GM12878 (cell line): ENCODE results near the gene PRSS27. TPM values are rescaled to one million over a fixed set of nuclear protein-coding genes. Genes with fewer than 3 reads are reported as not detected.

Experiments used
- ATAC-seq: fragments of 200-7000 bp; cut with Tn5 transposase; 3 replicates; pipeline ENCODE4 v1.9.1; 2020; ENCODE audit warnings: mild to moderate bottlenecking, moderate library complexity
- BruUV-seq: library from RNA; stranded (reverse); fragments of 400-500 nt; replicated peaks from 2 replicates; lab custom pipeline; 2021; lab: Mats Ljungman, UMichigan
- CTCF ChIA-PET: fragments of 300-600 bp; sonication (Branson Sonifier 250); formaldehyde crosslinking; extraction: SDS; loops from one replicate; lab custom pipeline; 2021; ENCODE audit warnings: inconsistent platforms; lab: Yijun Ruan, JAX
- POLR2A ChIA-PET: fragments of 350-600 bp; formaldehyde crosslinking; extraction: SDS; loops from one replicate; lab custom pipeline; 2021; ENCODE audit warnings: inconsistent platforms; lab: Charles Lee
- RAD21 ChIA-PET: fragments of 300-600 bp; sonication (Branson Sonifier 250); formaldehyde crosslinking; loops from one replicate; lab custom pipeline; 2023; ENCODE audit warnings: antibody characterized with exemption; ENCODE audit not compliant: unreplicated experiment; lab: Charles Lee
- SMC1A ChIA-PET: fragments of 300-600 bp; sonication (Branson Sonifier 250); formaldehyde crosslinking; loops from one replicate; lab custom pipeline; 2023; ENCODE audit not compliant: unreplicated experiment, uncharacterized antibody; lab: Charles Lee
- DNase-seq: peaks from one replicate; pipeline ENCODE4 v3.0.0-alpha.2; 2011; ENCODE audit warnings: low read depth, low spot score
- FAIRE-seq: peaks from 3 replicates; lab custom pipeline; 2011; peaks lifted over from hg19 to GRCh38; lab: Jason Lieb, UNC
- H2AFZ ChIP-seq: 2 replicates; pipeline ENCODE4 v1.6.0; 2011; ENCODE audit warnings: low read depth, low read length, control low read depth; ENCODE audit not compliant: control insufficient read depth
- H3K27ac ChIP-seq: 2 replicates; pipeline ENCODE4 v1.5.1; 2011; ENCODE audit warnings: control low read depth; ENCODE audit not compliant: control insufficient read depth, insufficient read depth
- H3K27me3 ChIP-seq, 2 experiments: replicated peaks in 1 of 2; 2 replicates each; pipeline versions ENCODE4 v1.6.0 to v1.6.1; 2011; ENCODE audit warnings: low read length in 1 of 2; ENCODE audit not compliant: control insufficient read depth in 2 of 2, insufficient read depth in 2 of 2
- H3K36me3 ChIP-seq, 2 experiments: 2 replicates each; pipeline ENCODE4 v1.5.1; 2011; ENCODE audit warnings: low read length in 1 of 2; ENCODE audit not compliant: control insufficient read depth in 2 of 2, insufficient read depth in 2 of 2
- H3K4me1 ChIP-seq: 2 replicates; pipeline ENCODE4 v1.6.1; 2011; ENCODE audit warnings: mild to moderate bottlenecking, low read length, moderate library complexity, mixed read lengths; ENCODE audit not compliant: control insufficient read depth, insufficient read depth
- H3K4me2 ChIP-seq: 2 replicates; pipeline ENCODE4 v1.6.0; 2011; ENCODE audit warnings: control low read depth; ENCODE audit not compliant: control insufficient read depth, insufficient read depth
- H3K4me3 ChIP-seq: fragments of 200-600 bp; sonication (generic); 2 replicates; pipeline ENCODE4 v1.5.1; 2016
- H3K79me2 ChIP-seq: 2 replicates; pipeline ENCODE4 v1.6.0; 2011; ENCODE audit warnings: low read length; ENCODE audit not compliant: control insufficient read depth, insufficient read depth
- H3K9ac ChIP-seq: 2 replicates; pipeline ENCODE4 v1.8.0; 2011; ENCODE audit warnings: low read length, control low read depth, mixed read lengths; ENCODE audit not compliant: control insufficient read depth, insufficient read depth
- H3K9me3 ChIP-seq: replicated peaks from 3 replicates; pipeline ENCODE4 v1.5.1; 2011; ENCODE audit warnings: mild to moderate bottlenecking, low read length; ENCODE audit not compliant: control insufficient read depth, insufficient read depth
- H4K20me1 ChIP-seq: 2 replicates; pipeline ENCODE4 v1.6.0; 2011; ENCODE audit not compliant: control insufficient read depth, insufficient read depth
- ATF7 ChIP-seq: fragments of 450-650 bp; IDR thresholded peaks from 2 replicates; pipeline ENCODE4 v1.6.1; 2016; ENCODE audit warnings: low read depth, mild to moderate bottlenecking
- CHD2 ChIP-seq: IDR thresholded peaks from 2 replicates; pipeline ENCODE4 v1.6.1; 2011; ENCODE audit warnings: low read depth, low read length, improper control_type of control experiment, borderline replicate concordance
- GABPA ChIP-seq: IDR thresholded peaks from 2 replicates; pipeline ENCODE4 v1.6.1; 2014; ENCODE audit warnings: antibody characterized with exemption, low read depth, mild to moderate bottlenecking, inconsistent platforms
- HDGF ChIP-seq: fragments of 450-650 bp; IDR thresholded peaks from 2 replicates; pipeline ENCODE4 v1.6.1; 2016; ENCODE audit warnings: antibody characterized with exemption
- MEF2B ChIP-seq: fragments of 450-650 bp; IDR thresholded peaks from 2 replicates; pipeline ENCODE4 v1.6.1; 2018; ENCODE audit warnings: mild to moderate bottlenecking, moderate library complexity; ENCODE audit not compliant: partially characterized antibody, poor library complexity, severe bottlenecking
- MYB ChIP-seq: fragments of 150-350 bp; IDR thresholded peaks from 2 replicates; pipeline ENCODE4 v1.6.1; 2014; ENCODE audit warnings: mild to moderate bottlenecking, low read depth, low read length, borderline replicate concordance
- NR2C1 ChIP-seq: fragments of 450-650 bp; IDR thresholded peaks from 2 replicates; pipeline ENCODE4 v1.6.1; 2017; ENCODE audit warnings: antibody characterized with exemption, mild to moderate bottlenecking, moderate library complexity
- PBX3 ChIP-seq: IDR thresholded peaks from 2 replicates; pipeline ENCODE4 v1.6.1; 2011; ENCODE audit warnings: mild to moderate bottlenecking, low read depth, low read length, moderate library complexity; ENCODE audit not compliant: insufficient replicate concordance
- PML ChIP-seq: IDR thresholded peaks from 2 replicates; pipeline ENCODE4 v1.6.1; 2012; ENCODE audit warnings: low read length, inconsistent platforms
- PRDM15 ChIP-seq: fragments of 450-650 bp; formaldehyde crosslinking; IDR thresholded peaks from 2 replicates; pipeline ENCODE4 v1.4.0; 2020; ENCODE audit warnings: mild to moderate bottlenecking, moderate library complexity
- RB1 ChIP-seq: fragments of 450-650 bp; formaldehyde crosslinking; IDR thresholded peaks from 2 replicates; pipeline ENCODE4 v1.6.1; 2017; ENCODE audit warnings: mild to moderate bottlenecking, borderline replicate concordance
- RBBP5 ChIP-seq: fragments of 200-600 bp; sonication (generic); conservative IDR thresholded peaks from 2 replicates; pipeline ENCODE4 v1.6.1; 2016
- SIX5 ChIP-seq: IDR thresholded peaks from 2 replicates; pipeline ENCODE4 v1.6.1; 2011; ENCODE audit warnings: mild to moderate bottlenecking, low read depth, low read length, moderate library complexity; ENCODE audit not compliant: severe bottlenecking
- SMC3 ChIP-seq: IDR thresholded peaks from 2 replicates; pipeline ENCODE4 v1.6.1; 2011; ENCODE audit warnings: low read length, improper control_type of control experiment, borderline replicate concordance
- TBL1XR1 ChIP-seq: IDR thresholded peaks from 2 replicates; pipeline ENCODE4 v1.6.1; 2012; ENCODE audit warnings: low read depth, low read length, improper control_type of control experiment
- WGBS: methylation state at CpG from one replicate; pipeline ENCODE4 v1.1.6; 2016; ENCODE audit warnings: low lambda C conversion rate; ENCODE audit not compliant: insufficient replicate concordance, insufficient coverage; ENCODE audit errors: missing lambda C conversion rate; 5-methylcytosine and 5-hydroxymethylcytosine counted together
- in situ Hi-C: fragments of 300-500 bp; cut with MboI; formaldehyde crosslinking; loops from 9 replicates; pipeline ENCODE4 v1.14.3; 2018; ENCODE audit warnings: mixed read lengths
- intact Hi-C: fragments of 100-400 bp; cut with micrococcal nuclease; formaldehyde crosslinking; loops from one replicate; pipeline ENCODE4 v1.14.2; 2022; ENCODE audit not compliant: unreplicated experiment
- polyA plus RNA-seq, 11 experiments: library from polyadenylated mRNA; depleted of rRNA in 4 of 11; unstranded in 6 of 11; stranded (reverse) in 5 of 11; fragments of >200 nt; fragmentation: Nextera tagmentation in 4 of 11; fragmentation: Illumina TruSeq in 1 of 11; extraction: Ambion mirVana in 4 of 11; extraction: Trizol in 1 of 11; gene quantifications; 1 replicate in 1 of 11; 2 replicates in 10 of 11; pipeline versions ENCODE4 v1.2.1 to v1.2.3, GENCODE V29; 2011 to 2016; ENCODE audit warnings: inconsistent platforms in 2 of 11, missing spikeins in 2 of 11, low read depth in 1 of 11
- total RNA-seq, 4 experiments: library from RNA; depleted of rRNA in 3 of 4; stranded (reverse); fragments of >200 nt in 3 of 4; fragmentation: Illumina TruSeq in 1 of 4; extraction: Trizol in 1 of 4; gene quantifications; 2 replicates each; pipeline versions ENCODE4 v1.2.1 to v1.2.3, GENCODE V29; 2013 to 2021
- TF ChIP-seq, protein P1 (sequence below): fragments of 450-650 bp; IDR thresholded peaks from 2 replicates; pipeline ENCODE4 v1.6.1; 2014; ENCODE audit warnings: mild to moderate bottlenecking
- TF ChIP-seq, protein P2 (sequence below): IDR thresholded peaks from 2 replicates; pipeline ENCODE4 v1.6.1; 2011; ENCODE audit warnings: low read depth, low read length, improper control_type of control experiment, borderline replicate concordance

The PRSS27 gene
- total and polyA plus RNA-seq, 10 of the 15 experiments (the other 5 are each of a cell fraction or from before 2014, with no cell fraction given) = 0.18 to 1.8 (median 0.51) TPM; not detected in 2

GRCh38 chr16:2741168-2741567 lies 21.1 kb upstream of the PRSS27 start (continued):
- no peak for TF ChIP-seq PRDM15 (CRISPR knock-in tag)
- TF ChIP-seq, protein P1, sequence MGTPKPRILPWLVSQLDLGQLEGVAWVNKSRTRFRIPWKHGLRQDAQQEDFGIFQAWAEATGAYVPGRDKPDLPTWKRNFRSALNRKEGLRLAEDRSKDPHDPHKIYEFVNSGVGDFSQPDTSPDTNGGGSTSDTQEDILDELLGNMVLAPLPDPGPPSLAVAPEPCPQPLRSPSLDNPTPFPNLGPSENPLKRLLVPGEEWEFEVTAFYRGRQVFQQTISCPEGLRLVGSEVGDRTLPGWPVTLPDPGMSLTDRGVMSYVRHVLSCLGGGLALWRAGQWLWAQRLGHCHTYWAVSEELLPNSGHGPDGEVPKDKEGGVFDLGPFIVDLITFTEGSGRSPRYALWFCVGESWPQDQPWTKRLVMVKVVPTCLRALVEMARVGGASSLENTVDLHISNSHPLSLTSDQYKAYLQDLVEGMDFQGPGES = no peak
- TF ChIP-seq NR2C1 = no peak
- no peak for TF ChIP-seq ATF7
- TF ChIP-seq RBBP5 = no peak
- TF ChIP-seq, all 136 proteins: peak for 0

- DNase-seq (no peak), ATAC-seq (no peak), FAIRE-seq (no peak)
- Histone ChIP-seq H3K27me3 (no peaks in the 10 kb centered on the region), H2AFZ (no peak overlapping the region), H3K9ac (no peak overlapping the region; the same call in 1 of the 2 replicates), H3K4me2 (no peak overlapping the region), H3K79me2 (no peaks in the 10 kb centered on the region), H3K4me1 (no peaks in the 10 kb centered on the region), H3K4me3 (no peak overlapping the region), H3K9me3 (no peaks in the 10 kb centered on the region), H4K20me1 (no peaks in the 10 kb centered on the region; the same call in 1 of the 2 replicates), H3K36me3 (no peaks in the 10 kb centered on the region), H3K27ac (no peak overlapping the region)
- intact Hi-C loops = no loop called here
- SMC1A ChIA-PET = no interaction called here
- WGBS = 44% methylated on average over 6 of the region's 6 CpGs
- BruUV-seq = no TSS peak
- POLR2A ChIA-PET = interaction anchor here (0.5 kb wide), 1 partner anchor 202 kb away, joined by 3 read pairs; no protein-coding TSS in a partner anchor
- CTCF ChIA-PET = no interaction called here
- RAD21 ChIA-PET = no interaction called here
- in situ Hi-C loops = no loop called here
- TF ChIP-seq CHD2 = no peak
- TF ChIP-seq MYB = no peak
- TF ChIP-seq PML = no peak
- TF ChIP-seq RB1 = no peak
- TF ChIP-seq PBX3 = no peak
- TF ChIP-seq HDGF = no peak
- TF ChIP-seq SMC3 = no peak
- TF ChIP-seq SIX5 = no peak
- TF ChIP-seq, protein P2, sequence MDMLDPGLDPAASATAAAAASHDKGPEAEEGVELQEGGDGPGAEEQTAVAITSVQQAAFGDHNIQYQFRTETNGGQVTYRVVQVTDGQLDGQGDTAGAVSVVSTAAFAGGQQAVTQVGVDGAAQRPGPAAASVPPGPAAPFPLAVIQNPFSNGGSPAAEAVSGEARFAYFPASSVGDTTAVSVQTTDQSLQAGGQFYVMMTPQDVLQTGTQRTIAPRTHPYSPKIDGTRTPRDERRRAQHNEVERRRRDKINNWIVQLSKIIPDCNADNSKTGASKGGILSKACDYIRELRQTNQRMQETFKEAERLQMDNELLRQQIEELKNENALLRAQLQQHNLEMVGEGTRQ = no peak
- TF ChIP-seq TBL1XR1 = no peak
- no peak for TF ChIP-seq MEF2B
- TF ChIP-seq GABPA = no peak
Observed at GRCh38 chr16:2740476-2740875, 20.5 kb upstream of the PRSS27 start.
